Nucleus accumbens (tissue), 56 donors: ENCODE data around the gene TEAD1.
A peak's percentile ranks its signal among the peaks of the same experiment; 100 is the strongest.

Source experiments
- DNase-seq, 56 donors: peaks; one replicate each; lab custom pipeline; 2025; lab: John Stamatoyannopoulos, UW

TEAD1 gene

GRCh38 chr11:12705874-12706273 lies 31.7 kb downstream of the TEAD1 start:
- DNase-seq, result no peak

GRCh38 chr11:12706545-12707499 lies 32.6 kb downstream of the TEAD1 start:
- no peak for DNase-seq

- DNase-seq, result no peak
Observed at GRCh38 chr11:12707500-12707880, 33.3 kb downstream of the TEAD1 start.

GRCh38 chr11:12711496-12711895 lies 37.3 kb downstream of the TEAD1 start:
- no peak for DNase-seq

GRCh38 chr11:12712132-12712531 lies 37.9 kb downstream of the TEAD1 start:
- no peak for DNase-seq

- no peak for DNase-seq
Observed at GRCh38 chr11:12715131-12715530, 40.9 kb downstream of the TEAD1 start.

- no peak for DNase-seq
Observed at GRCh38 chr11:12715941-12716340, 41.7 kb downstream of the TEAD1 start.

- DNase-seq, result no peak
Observed at GRCh38 chr11:12716816-12717215, 42.6 kb downstream of the TEAD1 start.

GRCh38 chr11:12717851-12718291 lies 43.6 kb downstream of the TEAD1 start:
- DNase-seq, result no peak

- DNase-seq, result no peak
Observed at GRCh38 chr11:12719221-12719620, 45.0 kb downstream of the TEAD1 start.

GRCh38 chr11:12721816-12722604 lies 47.8 kb downstream of the TEAD1 start:
- no peak for DNase-seq

- no peak for DNase-seq
Observed at GRCh38 chr11:12723421-12724300, 49.4 kb downstream of the TEAD1 start.

GRCh38 chr11:12724301-12725054 lies 50.3 kb downstream of the TEAD1 start:
- DNase-seq, result peak in 23 of 56 donors; percentile 9 to 78 (median 21)

- no peak for DNase-seq
Observed at GRCh38 chr11:12725055-12725862, 51.0 kb downstream of the TEAD1 start.

GRCh38 chr11:12725863-12726682 lies 51.9 kb downstream of the TEAD1 start:
- DNase-seq, result no peak

- no peak for DNase-seq
Observed at GRCh38 chr11:12727563-12728211, 53.5 kb downstream of the TEAD1 start.

- no peak for DNase-seq
Observed at GRCh38 chr11:12728417-12728816, 54.2 kb downstream of the TEAD1 start.
